Activated gamma-delta T cell treated with anti-CD3 and anti-CD28 coated beads, Interleukin-2, amount 50 U/mL, for 16 hours (primary cell): ENCODE results near the gene DZIP1L.
"Not testable (repeated sequence)": the region's sequence is repeated elsewhere in the genome, so short reads cannot be mapped to it uniquely, and the experiment has no call there.

Source experiments
- DNase-seq: peaks from one replicate; pipeline ENCODE4 v3.0.0-alpha.2; 2020; ENCODE audit warnings: low read depth

The DZIP1L gene

DNA sequence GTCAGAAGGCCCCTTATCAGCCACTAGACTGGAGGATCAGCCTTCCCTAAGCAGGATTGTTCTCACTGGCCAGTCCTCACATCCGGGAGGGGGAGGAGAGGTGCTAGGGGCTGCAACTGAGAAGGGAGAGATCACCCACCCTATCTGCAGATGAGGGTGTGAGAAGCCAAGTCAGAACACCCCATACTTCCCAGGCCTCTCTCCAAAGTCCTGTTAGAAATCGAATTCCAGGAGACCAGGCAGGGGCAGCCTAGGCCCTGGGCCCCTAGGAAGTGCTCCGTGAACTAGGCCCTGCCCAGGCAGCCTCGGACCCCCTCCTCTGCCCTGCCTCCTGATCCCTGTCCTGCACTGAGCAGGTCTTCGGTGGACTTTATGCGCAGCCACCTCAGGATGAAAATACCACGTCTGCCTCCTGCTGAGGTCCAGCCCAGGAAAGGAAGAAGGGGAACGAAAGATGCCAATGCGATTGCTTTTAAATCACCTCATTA is 933 bp downstream of the DZIP1L start:
- DNase-seq, result no peak

DNA sequence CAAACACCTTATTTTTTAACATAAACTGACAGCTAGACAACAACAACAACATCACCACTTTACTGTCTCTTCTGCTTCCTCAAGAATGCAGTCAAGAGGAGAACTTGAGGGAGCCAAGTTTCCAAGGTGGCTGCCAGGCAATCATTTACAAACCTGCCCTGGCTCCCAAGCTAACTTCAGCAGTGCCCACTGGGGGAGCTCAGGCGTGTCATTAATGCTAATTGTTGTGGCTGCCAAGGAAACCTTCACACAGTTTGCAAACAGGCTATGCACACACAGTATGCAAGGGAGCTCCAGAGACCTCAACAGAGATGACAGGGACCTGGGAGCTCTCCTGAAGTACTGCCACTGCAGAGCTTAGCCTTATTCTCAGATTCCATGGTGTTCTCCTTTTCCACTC is 2.1 kb downstream of the DZIP1L start:
- DNase-seq, result no peak

DNA sequence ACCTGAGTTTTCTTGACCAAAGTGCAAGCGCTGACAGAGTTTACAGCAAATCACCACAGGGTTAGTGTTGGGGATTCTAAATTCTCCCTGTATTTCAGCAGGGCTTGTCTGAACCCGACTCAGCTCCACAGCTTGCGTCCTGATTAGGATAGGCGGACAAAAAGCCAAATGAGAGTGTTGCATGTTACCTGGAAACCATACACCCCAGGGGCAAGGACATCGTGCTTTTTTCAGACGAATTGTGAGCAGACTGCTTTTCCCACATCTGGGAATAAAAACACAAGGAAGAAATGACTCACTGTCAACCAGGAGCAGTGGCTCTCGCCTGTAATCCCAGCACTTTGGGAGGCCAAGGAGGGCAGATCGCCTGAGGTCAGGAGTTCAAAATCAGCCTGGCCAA is 3.0 kb downstream of the DZIP1L start:
- DNase-seq, result no peak

DNA sequence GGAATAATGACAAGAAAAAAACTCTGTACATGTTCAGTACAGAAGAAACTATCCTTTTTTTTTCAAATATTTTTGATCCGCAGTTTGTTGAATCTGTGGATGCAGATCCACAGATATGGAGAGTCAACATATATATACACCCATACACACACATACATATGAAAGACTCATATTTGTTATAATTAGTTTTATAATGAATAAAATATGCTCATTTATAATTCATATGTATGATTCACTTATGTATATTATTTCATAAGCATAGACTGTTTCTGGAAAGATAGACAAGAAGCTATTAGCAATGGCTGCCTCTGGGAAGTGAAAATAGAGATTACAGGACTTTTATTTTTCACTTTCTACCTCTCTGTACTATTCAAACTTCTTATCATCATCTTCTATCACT is 9.8 kb downstream of the DZIP1L start:
- DNase-seq, result no peak

DNA sequence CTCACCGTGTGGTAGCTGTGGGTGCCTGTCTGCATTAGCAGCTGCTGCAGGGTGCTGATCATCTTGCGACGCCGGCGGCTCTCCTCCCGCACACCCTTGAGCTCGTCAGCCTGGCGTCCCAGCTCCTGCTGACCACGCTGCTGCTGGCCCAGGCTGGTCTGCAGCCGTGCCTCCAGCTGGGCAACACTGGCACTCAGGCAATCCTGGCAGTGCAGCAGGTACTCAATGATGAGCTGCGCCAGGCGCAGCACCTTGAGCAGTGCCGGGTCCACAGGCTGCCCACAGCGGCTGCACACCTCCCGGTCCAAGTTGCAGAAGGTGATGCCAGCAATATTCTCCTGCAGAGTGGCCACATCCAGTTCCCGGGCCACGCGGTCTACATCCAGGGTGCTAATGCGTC is 11.9 kb downstream of the DZIP1L start:
- DNase-seq, result no peak

DNA sequence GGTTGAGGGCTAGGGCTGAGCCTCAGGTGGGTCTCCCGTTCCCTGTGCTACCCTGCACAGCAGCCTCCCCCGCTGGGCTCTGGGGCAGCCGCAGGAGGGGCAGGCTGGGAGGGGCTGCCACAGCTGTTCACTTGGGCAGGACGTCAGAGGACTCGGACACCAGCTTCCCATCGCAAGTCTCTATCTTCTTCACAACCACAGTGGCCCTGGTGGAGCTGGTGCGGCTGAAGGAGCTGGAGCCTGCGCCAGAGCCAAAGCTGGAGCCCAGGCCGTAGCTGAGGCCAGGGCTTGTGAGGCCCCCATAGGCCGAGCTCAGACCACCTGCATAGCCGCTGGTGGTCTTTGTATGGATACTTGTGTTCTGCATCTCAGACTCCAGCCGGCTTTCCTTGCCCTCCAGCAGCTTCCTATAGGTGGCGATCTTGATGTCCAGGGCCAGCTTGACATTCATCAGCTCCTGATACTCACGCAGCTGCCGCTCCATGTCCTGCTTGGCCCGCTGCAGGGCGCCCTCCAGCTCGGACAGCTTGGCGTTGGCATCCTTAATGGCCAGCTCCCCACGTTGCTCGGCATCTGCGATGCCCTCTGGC is 14.0 kb downstream of the DZIP1L start:
- not testable (repeated sequence) for DNase-seq

DNA sequence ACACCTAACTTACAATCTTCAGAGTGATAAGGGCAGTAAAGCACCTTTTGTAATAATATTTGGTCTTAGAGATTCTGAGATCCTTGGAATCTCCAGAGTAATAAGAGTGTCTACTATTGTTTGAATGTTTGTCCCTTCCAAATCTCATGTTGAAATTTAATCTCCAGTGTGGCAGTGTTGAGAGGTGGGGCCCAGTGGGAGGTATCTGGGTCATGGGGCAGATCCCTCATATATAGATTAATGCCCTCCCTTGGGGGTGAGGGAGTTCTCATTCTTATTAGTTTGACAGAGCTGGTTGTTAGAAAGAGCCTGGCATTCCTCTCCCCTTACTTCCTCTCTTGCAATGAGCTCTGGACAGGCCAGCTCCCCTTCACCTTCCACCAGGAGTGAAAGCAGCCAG is 16.0 kb downstream of the DZIP1L start:
- DNase-seq, result no peak

DNA sequence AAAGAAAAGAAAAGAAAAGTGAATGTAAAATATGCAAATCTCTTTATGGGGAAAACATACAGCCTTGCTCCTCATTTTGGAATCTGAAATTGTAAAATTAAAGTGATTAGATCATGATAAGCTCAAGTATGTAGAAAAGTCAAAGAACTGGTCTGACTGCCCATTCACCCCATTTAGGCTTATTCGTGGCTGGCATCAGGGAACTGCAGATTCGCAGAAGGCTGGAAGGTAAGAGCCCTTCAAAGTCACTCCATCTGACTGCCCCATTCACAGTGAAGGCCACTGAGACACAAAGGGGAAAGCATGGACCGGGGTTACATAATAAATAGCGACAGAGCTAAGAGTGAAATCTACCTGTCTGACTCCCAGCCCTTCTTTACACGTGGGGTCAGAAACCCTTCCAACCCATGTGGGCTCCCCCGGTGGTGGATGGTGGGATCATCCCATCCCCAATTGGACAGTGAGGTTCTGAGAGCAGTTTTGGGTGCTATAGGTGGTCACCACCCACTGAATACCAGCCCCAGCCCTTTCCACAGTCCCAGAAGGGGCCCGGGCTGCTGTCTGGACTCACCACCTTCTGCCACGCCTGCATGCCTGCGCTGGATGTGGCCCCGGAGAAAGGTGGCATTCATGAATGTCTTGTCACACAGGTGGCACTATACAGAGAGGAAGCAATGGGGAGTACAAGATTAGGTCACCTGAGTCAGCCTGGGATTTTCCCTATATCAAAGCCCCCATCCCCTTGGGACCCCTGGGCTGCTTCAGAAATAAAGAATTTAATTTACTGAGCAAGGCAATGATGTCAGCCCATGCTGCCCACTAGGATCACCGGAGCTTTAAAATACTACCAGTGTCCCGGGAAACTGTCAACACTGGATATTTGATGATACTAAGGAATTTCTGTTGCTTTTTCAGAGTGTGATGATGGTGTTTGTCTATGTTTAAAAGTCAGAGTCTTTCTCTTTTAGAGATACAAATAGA is 17.9 kb downstream of the DZIP1L start:
- no peak for DNase-seq

DNA sequence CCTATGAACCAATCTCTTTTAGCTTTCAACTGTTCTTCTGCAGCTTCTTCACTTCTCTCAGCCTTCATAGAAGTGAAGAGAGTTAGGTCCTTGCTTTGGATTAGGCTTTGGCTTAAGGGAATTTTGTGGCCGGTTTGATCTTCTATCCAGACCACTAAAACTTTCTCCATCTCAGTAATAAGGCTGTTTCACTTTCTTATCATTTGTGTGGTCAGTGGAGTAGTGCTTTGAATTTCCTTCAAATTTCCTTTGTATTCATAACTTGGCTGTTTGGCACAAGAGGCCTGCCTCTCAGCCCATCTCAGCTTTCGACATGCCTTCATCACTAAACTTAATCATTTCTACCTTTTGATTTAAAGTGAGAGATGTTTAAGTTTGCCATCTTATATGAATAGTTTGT is 21.7 kb downstream of the DZIP1L start:
- no peak for DNase-seq

DNA sequence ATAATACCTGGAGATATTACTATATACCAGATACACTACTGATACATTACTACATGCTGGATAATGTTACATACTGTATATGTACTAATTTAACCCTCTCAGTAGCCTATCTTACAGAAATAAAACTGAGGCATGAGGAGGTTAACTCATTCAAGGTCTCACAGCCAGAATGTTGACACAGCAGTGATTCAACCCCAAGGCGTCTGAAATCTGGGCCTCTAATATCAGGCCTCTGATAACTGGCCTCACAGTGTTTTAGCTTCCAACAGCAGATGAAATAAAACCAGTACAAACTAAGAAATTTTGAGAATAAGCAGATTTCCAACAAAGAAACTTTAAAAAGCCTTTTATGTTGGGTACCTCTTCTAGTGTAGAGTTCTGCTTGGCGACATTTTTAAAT is 23.4 kb downstream of the DZIP1L start:
- no peak for DNase-seq

DNA sequence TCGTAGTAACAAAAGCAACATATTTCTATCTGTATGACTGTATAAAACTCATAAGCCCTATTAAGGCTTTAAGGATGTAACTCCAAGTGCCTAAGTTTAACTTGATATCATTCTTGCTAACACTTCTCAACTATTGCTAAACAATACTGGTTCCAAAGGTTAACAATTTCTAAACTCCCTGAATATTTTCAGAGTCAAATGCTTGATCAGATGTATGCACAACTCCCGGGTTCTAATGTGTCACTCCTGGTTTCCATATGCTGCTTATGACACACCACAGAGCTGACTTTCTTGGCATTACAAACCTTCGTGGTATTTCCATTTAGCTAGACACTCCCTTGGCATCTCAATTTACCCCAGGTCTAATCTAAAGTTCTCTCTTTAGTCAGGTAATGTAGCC is 26.3 kb downstream of the DZIP1L start:
- DNase-seq, result no peak

DNA sequence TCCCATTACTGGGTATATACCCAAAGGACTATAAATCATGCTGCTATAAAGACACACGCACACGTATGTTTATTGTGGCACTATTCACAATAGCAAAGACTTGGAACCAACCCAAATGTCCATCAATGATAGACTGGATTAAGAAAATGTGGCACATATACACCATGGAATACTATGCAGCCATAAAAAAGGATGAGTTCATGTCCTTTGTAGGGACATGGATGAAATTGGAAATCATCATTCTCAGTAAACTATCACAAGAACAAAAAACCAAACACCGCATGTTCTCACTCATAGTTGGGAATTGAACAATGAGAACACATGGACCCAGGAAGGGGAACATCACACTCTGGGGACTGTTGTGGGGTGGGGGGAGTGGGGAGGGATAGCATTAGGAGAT is 29.7 kb downstream of the DZIP1L start:
- DNase-seq, result not testable (repeated sequence)

DNA sequence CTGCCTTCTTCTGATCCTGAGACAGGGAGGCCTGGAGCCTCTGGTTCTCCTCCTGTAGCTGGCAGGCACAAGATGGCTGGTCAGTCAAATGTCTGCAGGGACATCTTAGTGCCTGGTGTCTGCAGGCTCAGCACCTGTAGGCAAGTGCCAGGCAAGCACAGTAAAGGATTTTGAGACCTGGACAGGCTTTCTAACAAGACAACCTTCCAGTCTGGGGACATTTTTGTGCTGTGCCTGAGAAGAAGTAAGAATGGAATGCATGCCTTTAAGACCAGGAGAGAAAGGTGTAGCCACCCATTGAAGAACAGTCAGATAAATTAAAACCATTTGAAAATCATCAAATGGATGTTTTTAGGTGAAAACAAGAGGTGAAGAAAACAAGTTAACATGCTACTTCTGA is 31.2 kb downstream of the DZIP1L start:
- no peak for DNase-seq

DNA sequence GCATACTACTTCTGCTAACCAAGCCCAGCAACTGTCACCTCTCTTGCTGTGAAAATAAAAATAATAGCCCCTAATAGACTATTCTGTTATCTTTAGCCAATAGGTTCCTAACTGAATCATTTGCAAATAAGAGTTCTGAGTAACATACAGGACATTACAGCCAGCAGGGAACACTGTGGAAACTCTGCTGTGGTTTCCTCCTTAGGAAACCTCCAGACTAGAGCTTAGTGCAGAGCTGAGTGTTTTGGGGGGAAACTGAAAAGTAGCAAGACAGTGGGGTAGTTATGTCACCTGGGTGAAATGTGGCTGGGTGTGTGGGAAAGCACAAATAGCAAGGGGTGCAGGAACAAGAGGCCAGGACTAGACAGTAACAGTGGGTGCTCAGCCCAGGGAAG is 32.4 kb downstream of the DZIP1L start:
- DNase-seq, result no peak

DNA sequence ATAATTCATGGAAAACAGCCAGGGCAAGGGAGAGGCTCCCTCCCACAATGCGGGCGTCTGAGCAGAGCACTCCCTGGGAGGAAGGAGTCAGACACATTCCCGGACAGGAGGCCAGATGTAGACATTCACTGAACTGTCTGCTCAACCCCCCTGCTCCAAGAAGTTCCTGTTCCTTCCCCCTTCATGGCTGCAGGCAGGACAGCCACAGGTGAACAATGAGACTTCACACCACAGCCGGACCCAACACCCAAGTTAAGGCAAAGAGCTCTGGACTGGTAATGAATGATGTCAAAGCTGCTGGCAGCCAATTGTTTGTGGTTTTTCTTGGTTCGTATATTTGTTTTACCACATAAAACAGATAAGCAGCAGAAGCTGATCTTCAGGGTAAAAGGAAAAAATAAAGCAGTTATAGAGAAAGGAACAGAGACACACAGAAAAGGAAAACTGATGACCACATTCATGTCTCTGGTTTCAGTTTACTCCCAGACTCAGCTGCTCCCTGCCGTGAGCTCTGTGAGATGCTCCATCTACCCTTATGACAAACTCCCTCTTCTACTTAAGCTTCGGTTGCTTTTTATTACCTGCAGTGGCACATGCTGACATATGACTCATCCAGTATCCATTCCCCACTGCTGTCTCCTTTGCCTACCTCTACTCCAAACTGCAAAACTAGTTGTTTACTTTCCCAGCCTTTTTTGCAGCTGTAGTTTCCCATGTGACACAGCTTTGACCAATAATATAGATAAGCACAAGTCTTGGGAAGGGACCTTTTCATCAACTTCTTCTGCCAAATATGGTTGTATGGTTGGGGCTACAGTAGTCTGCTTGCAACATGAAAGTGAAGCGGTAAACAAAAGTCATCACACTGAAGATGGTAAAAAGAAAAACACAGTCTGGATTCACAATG is 33.1 kb downstream of the DZIP1L start:
- DNase-seq, result no peak

DNA sequence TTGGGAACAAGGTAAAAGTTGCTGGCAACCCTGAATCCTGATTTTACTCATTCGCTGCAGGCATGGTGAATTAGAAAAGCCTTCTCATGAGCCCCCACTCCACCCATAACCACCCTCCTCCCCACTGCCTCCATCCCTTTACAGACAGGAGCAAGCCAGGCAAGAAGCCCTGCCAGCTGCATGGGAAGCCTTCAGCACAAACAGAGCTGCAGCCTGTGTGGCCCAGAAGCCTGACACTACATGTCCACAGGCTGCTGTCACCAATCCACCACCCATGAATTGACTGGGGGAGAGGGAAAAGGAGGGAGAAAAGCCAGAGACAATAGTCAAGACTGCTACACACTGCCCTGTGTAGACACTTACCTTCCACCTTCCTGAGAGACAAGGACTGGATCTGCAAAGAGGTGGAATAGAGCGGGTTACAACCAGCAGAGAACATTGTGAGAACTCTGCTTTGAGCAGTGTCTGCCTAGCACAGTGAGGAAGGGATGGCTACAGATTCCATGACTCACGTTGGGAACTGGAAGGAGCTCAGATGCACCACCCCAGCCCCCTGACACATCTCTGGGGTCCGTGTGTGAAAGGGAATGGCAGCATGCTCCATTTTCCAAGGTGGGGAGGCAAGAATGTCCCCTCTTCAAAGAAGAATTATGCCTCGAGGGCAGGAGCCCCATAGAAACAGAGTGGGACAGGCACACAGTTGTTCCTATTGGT is 33.9 kb downstream of the DZIP1L start:
- DNase-seq, result no peak

DNA sequence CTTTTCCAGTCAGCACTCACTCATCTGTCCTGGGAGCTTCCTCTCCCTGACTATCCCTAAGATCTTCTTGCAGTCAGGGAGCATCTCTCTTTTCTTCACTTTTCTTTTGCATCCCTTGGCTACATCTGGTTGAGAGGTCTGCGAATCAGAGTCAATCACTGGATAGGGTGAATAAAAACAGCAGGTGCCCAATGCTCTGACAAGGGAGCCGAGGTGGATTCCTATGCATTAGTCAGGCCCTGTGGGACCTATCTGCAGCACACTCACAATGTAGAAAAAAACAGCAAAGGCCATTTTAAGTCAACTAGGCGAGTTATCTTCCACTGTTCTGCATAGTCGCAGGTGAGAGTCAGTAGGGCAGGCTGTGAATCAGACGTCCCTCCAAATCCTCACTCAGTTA is 35.5 kb downstream of the DZIP1L start:
- no peak for DNase-seq

DNA sequence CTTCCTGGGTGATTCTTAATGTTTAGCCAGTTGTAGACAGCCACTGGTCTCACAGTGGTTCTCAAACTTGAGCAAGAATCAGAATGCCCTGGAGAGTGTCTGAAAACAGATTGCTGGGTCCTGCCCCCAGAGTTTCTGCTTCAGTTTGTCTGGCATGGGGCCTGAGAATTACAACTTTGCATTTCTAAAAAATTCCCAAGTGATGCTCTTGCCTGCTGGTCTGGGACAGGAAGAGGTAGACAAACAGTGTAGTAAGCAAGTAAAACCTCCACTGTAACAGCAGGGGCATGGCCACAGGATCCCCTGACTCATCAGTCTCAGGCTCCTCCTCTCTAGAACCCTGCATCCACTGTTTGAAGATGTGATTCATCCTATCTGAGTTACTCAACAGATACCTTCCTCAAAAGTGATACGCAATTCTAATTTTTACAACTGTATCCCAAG is 36.5 kb downstream of the DZIP1L start:
- no peak for DNase-seq

DNA sequence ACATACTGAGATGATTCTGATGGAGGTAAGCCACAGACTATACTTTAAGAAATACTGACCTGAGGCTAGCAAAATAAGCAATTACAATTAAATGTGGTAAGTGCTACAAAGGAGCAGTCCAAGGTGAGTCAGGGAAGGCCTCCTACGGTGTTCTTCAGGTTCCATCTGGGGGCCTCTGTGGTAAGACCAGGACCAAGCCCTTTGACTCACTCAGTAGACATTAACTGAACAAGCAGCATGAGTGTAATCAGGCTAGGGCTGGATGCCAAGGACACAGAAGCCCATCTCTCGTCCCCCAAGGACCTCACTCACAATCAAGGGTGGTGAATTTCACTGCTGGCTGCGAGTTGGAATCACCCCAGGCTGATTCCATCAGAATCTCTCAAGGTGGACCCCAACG is 37.3 kb downstream of the DZIP1L start:
- no peak for DNase-seq

DNA sequence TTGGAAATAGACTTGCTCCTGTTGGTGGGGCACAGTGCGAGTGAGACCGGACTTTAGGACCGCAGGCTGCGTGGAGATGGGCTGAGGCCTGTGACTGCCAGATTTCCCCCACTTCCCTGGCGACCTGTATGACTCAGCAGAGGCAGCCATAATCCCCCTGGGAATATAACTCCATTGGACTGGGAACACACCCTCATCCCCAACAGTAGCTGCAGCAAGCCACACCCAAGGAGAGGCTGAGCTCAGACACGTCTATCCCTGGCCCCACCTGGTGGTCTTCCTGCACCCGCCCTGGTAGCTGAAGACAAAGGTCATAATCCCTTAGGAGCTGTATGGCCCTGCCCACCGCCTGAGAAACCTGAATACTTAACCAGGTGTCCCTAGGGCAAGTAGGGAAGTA is 42.6 kb downstream of the DZIP1L start:
- no peak for DNase-seq

DNA sequence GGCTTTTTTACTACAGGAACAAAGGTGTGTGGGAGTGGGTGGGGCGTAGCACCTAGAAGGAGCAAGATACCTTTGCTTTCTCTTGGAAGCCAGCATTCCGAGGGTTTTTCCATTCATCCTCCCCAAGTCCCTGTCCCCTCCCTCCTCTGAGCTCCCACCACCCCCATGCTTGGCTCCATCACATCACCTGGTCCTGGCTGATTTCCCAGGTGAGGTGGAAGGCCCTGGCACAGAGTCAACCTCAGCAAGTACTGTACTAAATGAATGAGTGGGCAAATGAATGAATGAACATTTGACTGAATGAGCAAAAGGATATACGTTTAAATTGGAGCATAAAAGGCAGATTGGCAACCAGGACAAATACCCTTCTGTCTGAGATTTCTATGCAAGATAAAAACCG is 45.4 kb downstream of the DZIP1L start:
- DNase-seq, result no peak
